Effector CD8-positive, alpha-beta T cell (primary cell): ENCODE measurements around the gene OR4K15.
"Not testable (repeated sequence)": the region's sequence is repeated elsewhere in the genome, so short reads cannot be mapped to it uniquely, and the experiment has no call there.

ENCODE experiments used
- DNase-seq: peaks from one replicate; lab custom pipeline; 2025; lab: John Stamatoyannopoulos, UW
- total RNA-seq, 4 experiments: gene quantifications; one replicate each; lab custom pipeline; 2026; lab: John Stamatoyannopoulos, UW

The OR4K15 gene, protein sequence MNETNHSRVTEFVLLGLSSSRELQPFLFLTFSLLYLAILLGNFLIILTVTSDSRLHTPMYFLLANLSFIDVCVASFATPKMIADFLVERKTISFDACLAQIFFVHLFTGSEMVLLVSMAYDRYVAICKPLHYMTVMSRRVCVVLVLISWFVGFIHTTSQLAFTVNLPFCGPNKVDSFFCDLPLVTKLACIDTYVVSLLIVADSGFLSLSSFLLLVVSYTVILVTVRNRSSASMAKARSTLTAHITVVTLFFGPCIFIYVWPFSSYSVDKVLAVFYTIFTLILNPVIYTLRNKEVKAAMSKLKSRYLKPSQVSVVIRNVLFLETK
- total RNA-seq, result 0 reads per million in 4 experiments

GRCh38 chr14:19975291-19975690 lies at the start of gene OR4K15:
TSS of gene OR4K15 (plus strand) at chr14:19975591. CDS start at chr14:19975591, 0 bp downstream.
- DNase-seq, result no peak

DNA sequence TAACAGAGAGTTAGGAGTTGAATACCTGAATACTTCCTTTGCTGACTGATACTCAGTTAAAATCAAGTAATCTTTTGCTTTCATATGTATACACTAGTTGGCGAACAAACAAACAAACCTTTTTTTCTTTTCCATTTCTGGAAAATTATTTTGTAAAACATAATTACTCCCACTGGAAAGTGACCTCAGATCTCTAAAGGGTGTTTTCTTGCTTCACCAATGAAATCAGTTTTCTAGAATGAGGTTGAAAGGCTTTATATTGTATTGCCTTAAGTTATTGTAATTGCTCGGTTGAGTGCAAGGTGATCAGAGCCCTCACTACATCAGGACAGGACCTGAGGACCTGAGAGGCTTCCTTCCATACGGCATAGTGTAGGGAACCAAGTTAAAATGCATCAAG lies 44.8 kb upstream of the OR4K15 start, which contains the start of gene OR4K1:
Gene OR4K1 (plus strand): TSS at position 301 of the 400 bp plus-strand sequence. CDS start 4,750 bp downstream, outside the sequence.
- no peak for DNase-seq

DNA sequence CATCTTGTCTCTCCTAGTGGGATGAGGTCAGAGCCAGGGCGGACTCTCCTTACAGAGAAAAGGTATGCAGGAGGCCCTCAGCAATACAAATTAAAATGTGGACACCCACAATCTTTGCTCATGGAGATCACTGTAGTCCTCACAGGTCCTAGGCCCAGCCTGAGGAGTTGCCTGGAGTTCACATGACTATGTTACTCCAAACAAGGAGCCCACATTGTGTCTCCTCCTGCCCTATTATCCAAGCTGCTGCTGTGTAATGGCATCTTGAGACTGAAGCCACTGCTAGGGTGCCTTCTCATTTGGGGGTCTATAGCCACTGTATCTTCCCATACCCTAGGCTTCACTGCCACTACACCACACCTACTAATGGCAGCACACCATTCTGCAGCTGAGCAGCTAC lies 33.7 kb upstream of the OR4K15 start:
- DNase-seq, result no peak

DNA sequence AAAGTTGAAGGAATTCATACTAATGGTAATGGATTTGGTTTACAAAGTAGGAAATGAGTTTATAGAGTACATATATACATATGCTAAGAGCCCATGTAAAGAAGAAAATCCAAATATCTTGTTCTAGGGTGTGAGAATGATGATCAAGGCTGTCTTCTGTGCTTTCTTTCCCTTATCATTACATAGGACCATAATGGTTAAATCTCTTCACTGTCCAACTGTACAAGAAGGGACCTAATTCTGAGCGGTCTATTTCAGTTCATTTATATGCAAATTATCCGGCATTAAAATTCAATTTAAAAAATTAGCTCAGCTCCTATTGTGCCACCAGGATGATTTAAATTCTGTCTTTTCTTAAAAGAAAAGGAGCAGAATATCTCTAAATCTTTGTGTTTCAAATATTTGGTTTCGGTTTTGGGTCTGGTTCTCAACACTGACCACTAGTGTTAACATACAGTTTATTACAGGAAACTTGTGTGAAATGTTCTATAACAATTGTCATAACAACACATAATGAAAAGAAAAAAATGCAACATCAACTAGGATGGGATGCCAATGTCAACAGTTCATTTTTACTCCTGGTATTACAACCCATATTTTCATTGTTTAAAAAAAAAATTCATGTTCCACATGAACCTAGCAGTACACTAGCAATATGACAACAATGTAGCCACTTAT lies 27.8 kb upstream of the OR4K15 start:
- no peak for DNase-seq

DNA sequence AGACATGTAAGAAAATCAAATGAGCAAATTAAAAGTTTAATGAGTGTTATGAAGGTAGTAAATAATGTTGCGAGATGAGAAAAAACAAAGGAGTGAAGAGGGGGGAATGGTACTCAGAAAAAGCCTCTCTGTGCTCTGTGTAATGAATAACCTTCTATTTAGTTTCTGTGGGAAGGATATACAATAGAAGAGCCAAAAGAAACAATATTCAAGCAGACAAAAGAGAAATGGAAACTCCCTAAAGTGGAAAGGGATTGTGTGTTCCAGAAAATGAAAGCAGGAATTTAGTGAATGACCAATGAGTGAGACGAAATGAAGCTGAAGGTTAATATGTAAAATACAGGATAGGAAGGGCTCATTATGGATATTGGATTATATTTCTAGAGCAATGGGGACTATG lies 26.2 kb upstream of the OR4K15 start:
- DNase-seq, result no peak

DNA sequence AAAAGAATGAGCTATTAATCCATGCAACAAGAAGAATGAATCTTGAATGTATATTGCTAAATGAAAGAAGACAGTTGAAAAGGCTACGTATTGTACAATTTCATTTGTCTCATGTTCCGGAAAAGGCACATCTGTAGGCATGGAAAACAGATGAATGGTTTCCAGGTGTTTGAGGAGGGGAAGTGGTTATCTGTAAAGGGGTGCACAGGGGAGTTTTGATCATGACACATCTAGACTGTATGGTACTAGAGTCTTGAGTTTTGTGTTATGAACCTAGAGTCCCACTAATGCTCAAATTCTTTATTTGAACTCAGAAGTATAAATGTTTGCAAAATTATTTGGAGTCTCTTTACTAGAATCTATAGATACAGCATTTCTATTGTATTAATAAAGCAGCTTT lies 5.7 kb upstream of the OR4K15 start:
- DNase-seq, result not testable (repeated sequence)

DNA sequence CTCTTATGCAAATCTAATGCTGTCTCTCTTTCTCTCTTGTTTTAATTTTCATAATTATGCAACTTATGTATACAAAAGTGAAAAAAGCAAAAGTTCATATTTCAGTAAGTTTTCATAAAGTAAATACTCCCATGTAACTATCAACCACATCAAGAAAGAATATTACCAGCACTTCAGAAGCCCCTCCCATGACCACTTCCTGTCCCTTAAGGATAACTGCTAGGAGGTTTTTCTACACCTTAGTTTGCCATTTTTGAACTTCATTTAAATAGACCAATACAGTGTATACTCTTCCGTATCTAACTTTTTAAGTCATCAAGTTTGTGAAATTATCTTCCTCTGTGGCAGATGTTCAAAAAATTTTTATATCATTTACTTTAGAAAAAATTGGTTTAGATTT lies 547 bp upstream of the OR4K15 start:
- no peak for DNase-seq

- no peak for DNase-seq
Measured at GRCh38 chr14:19993438-19993837, 18.0 kb downstream of the OR4K15 start.

- no peak for DNase-seq
Measured at GRCh38 chr14:20001863-20002262, 26.5 kb downstream of the OR4K15 start, which contains the start of gene OR4Q2. TSS of gene OR4Q2 (plus strand) at chr14:20002163.

DNA sequence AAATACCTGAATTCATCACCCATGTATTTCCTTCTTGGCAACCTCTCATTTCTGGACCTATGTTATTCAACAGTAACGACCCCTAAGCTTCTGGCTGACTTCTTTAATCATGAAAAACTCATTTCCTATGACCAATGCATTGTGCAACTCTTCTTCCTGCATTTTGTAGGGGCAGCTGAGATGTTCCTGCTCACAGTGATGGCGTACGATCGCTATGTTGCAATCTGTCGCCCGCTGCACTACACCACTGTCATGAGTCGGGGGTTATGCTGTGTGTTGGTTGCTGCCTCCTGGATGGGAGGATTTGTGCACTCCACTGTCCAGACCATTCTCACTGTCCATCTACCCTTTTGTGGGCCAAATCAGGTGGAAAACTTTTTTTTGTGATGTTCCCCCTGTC lies 26.9 kb downstream of the OR4K15 start:
- no peak for DNase-seq

GRCh38 chr14:20008156-20008555 lies 32.8 kb downstream of the OR4K15 start:
- no peak for DNase-seq

- DNase-seq, result no peak
Measured at GRCh38 chr14:20019257-20019865, 44.0 kb downstream of the OR4K15 start, which contains the start of gene OR4K14. TSS of gene OR4K14 (minus strand) at chr14:20019307. CDS start at chr14:20015193, 4,114 bp downstream.
